GM21529 (cell line): ENCODE results near the gene TMEM163.
"Not testable (repeated sequence)": the region's sequence is repeated elsewhere in the genome, so short reads cannot be mapped to it uniquely, and the experiment has no call there.

Experiments
- ATAC-seq: cut with Tn5 transposase; IDR thresholded peaks from one replicate; pipeline ENCODE4 v1.9.1; 2021; ENCODE audit not compliant: unreplicated experiment

Gene TMEM163

GRCh38 chr2:134718817-134719814 lies at the start of gene TMEM163:
TMEM163 (minus strand) TSS chr2:134719000.
- ATAC-seq: peak; percentile 60

GRCh38 chr2:134766583-134766982 lies 47.8 kb upstream of the TMEM163 start:
- ATAC-seq: no peak

GRCh38 chr2:134765987-134766386 lies 47.2 kb upstream of the TMEM163 start:
- no peak for ATAC-seq

- ATAC-seq: no peak
Measured at GRCh38 chr2:134764164-134764563, 45.4 kb upstream of the TMEM163 start.

GRCh38 chr2:134763164-134763710 lies 44.4 kb upstream of the TMEM163 start:
- ATAC-seq: no peak

GRCh38 chr2:134762508-134762907 lies 43.7 kb upstream of the TMEM163 start:
- ATAC-seq: no peak

- ATAC-seq: no peak
Measured at GRCh38 chr2:134760385-134760784, 41.6 kb upstream of the TMEM163 start.

- peak; percentile 97 for ATAC-seq
Measured at GRCh38 chr2:134758633-134759032, 39.8 kb upstream of the TMEM163 start.

- not testable (repeated sequence) for ATAC-seq
Measured at GRCh38 chr2:134751981-134752380, 33.2 kb upstream of the TMEM163 start.

- ATAC-seq: no peak
Measured at GRCh38 chr2:134745546-134745945, 26.7 kb upstream of the TMEM163 start.

GRCh38 chr2:134745023-134745422 lies 26.2 kb upstream of the TMEM163 start:
- no peak for ATAC-seq

GRCh38 chr2:134739879-134740301 lies 21.1 kb upstream of the TMEM163 start:
- ATAC-seq: peak; percentile 91

- ATAC-seq: no peak
Measured at GRCh38 chr2:134739236-134739878, 20.6 kb upstream of the TMEM163 start.

GRCh38 chr2:134738141-134738870 lies 19.5 kb upstream of the TMEM163 start:
- no peak for ATAC-seq

GRCh38 chr2:134737671-134738070 lies 18.9 kb upstream of the TMEM163 start:
- ATAC-seq: peak; percentile 8

GRCh38 chr2:134736167-134736880 lies 17.5 kb upstream of the TMEM163 start:
- ATAC-seq: no peak

GRCh38 chr2:134728163-134728562 lies 9.4 kb upstream of the TMEM163 start:
- no peak for ATAC-seq

GRCh38 chr2:134727385-134727784 lies 8.6 kb upstream of the TMEM163 start:
- no peak for ATAC-seq

GRCh38 chr2:134726645-134727044 lies 7.8 kb upstream of the TMEM163 start:
- no peak for ATAC-seq

- no peak for ATAC-seq
Measured at GRCh38 chr2:134725876-134726275, 7.1 kb upstream of the TMEM163 start.
